Epithelial cell of esophagus (primary cell): ENCODE measurements around the gene PRKG1.
"Not testable (repeated sequence)": the region's sequence is repeated elsewhere in the genome, so short reads cannot be mapped to it uniquely, and the experiment has no call there.

Source experiments
- DNase-seq: peaks from one replicate; pipeline ENCODE4 v3.0.0; 2010; ENCODE audit warnings: low read depth
- H3K4me3 ChIP-seq: 2 replicates; pipeline ENCODE4 v1.5.1; 2011; ENCODE audit warnings: mild to moderate bottlenecking, low read length, control low read depth
- TF ChIP-seq, protein P1 (sequence below): IDR thresholded peaks from 2 replicates; pipeline ENCODE4 v1.5.1; 2011; ENCODE audit warnings: low read depth, mild to moderate bottlenecking, low read length, control low read depth, inconsistent platforms; ENCODE audit not compliant: insufficient read depth; ENCODE audit errors: missing control alignments

Gene PRKG1

DNA sequence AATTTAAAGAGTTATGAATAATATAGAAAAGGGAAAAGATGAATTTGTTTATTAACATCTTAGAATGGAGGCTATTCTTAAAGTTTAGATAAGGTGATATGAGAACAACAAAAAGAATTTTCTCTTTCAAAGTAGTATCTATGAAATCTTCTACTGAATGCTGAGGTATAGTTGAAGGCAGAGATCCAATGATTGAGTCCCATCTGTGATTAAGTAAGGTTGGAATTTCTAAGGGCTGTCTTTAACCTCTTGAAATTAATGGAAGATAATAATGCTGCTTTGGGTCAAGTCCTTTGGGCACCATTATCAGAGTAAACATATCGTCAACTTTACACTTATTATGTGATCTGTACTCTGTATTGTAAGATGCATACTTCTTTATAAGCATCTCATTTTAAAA, 307.9 kb downstream of the PRKG1 start:
- TF ChIP-seq, protein P1, sequence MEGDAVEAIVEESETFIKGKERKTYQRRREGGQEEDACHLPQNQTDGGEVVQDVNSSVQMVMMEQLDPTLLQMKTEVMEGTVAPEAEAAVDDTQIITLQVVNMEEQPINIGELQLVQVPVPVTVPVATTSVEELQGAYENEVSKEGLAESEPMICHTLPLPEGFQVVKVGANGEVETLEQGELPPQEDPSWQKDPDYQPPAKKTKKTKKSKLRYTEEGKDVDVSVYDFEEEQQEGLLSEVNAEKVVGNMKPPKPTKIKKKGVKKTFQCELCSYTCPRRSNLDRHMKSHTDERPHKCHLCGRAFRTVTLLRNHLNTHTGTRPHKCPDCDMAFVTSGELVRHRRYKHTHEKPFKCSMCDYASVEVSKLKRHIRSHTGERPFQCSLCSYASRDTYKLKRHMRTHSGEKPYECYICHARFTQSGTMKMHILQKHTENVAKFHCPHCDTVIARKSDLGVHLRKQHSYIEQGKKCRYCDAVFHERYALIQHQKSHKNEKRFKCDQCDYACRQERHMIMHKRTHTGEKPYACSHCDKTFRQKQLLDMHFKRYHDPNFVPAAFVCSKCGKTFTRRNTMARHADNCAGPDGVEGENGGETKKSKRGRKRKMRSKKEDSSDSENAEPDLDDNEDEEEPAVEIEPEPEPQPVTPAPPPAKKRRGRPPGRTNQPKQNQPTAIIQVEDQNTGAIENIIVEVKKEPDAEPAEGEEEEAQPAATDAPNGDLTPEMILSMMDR, result no peak
- DNase-seq, result peak; percentile 18
- no peak overlapping the region for H3K4me3 ChIP-seq

DNA sequence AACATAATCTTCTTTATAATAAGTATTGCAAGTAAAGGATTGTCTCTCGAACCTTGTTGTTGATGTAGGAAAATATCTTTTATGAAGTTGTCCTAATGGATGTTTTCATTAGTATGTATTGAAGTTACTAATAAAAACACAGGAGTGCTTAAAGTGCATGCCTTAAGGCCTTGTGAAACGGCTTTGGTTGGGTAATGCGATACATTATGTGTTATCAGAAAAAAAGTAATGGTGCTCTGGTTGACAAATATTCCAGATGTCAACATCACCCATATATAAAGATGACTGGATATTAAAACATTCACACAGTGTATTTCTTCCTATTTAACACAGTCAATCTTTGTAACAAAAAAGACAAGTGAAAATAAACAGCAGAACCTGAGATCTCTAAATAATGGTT, 310.7 kb downstream of the PRKG1 start:
- DNase-seq, result peak; percentile 8
- TF ChIP-seq, protein P1, result no peak
- no peak overlapping the region for H3K4me3 ChIP-seq

DNA sequence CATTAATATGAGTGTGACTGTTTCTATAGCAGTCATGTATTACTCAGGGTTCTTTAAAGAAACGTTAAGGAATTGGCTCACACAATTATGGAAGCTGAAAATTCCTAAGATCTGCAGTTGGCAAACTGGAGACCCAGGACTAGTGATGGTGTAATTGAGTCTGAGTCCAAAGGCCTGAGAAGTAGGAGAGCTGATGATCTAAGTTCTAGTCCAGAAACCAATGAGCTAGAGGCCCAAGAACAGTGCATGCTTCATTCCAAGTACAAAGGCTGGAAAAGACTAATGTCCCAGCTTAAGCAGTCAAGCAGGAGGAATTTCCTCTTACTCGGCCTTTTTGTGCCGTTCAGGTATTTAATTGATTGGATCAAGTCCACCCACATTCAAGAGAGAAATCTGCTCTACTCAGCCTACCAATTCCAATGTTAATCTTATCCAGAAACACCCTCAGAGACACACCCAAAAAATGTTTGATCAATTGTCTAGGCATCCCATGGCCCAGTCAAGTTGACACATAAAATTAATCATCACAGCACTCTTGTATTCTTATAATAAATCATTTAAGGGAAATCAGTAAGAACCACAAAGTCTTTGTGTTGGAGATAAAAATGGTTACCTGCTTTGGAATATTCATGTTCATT, 312.1 kb downstream of the PRKG1 start:
- DNase-seq, result peak; percentile 25
- no peak overlapping the region for H3K4me3 ChIP-seq
- TF ChIP-seq, protein P1, result no peak

DNA sequence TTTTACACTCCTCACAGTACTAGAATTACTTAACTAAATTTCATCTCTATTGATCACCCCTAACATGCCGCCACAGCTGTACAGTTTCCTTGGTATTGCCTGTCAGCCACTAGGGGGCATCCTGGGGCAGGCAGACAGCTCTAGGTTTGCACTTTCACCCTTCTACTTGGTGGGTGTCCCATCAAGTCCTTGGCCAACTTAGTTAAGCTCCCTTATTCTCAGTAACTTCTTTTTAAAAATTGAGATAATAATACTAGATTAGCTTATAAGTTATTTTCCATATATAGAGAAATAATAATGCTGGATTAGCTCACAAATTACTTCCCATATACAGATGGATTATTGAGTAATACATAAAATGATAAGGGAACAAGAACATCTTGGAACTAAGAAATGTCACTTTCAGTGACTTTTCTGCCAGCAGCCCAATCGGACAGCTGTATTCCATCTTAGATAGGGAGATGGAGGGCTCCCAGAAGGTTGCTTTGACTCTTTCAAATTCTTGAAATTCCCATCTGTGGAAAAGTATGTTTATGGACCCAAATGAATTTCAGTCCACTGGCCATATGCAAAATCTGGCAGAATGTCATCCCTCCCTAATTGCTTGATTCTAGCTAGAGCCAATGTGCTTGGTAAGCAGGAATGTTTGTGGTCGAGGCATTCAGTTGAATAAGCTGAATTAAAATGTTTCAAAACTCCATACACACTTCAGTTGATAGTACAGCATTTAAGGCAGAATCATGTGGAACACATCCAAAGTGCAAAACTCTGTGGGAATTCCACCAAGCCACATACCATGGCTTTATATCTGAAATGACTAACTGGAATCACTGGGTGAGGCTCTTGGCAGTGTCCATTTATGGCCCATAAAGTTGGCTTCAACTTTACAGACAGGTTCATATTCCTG, 315.4 kb downstream of the PRKG1 start:
- TF ChIP-seq, protein P1, result peak; percentile 86
- peak; percentile 57 for DNase-seq
- no peak overlapping the region for H3K4me3 ChIP-seq

DNA sequence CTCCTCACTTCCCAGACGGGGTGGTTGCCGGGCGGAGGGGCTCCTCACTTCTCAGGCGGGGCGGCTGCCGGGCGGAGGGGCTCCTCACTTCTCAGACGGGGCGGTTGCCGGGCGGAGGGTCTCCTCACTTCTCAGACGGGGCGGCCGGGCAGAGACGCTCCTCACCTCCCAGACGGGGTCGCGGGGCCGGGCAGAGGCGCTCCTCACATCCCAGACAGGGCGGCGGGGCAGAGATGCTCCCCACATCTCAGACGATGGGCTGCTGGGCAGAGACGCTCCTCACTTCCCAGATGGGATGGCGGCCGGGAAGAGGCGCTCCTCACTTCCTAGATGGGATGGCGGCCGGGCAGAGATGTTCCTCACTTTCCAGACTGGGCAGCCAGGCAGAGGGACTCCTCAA, 318.7 kb downstream of the PRKG1 start:
- DNase-seq, H3K4me3 ChIP-seq: not testable (repeated sequence)

DNA sequence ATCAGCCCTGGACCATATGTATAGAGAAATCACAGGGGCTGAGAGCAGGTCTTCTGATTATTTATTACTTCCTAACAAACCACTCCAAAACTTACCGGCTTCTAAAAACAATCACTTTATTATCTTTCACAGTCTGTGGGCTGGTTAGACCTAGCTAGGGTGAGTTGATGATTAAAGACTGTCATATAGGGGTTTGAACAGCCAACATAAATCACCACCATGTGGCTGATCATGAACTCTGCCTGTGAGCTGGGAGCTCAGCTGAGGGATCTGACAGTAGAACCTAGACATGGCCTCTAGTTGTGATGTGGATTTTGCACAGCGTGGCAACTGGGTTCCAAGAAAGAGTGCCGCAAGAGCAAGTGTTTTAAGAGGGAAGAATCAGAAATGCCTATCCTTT, 319.8 kb downstream of the PRKG1 start:
- DNase-seq, result no peak
- no peak overlapping the region for H3K4me3 ChIP-seq
- TF ChIP-seq, protein P1, result no peak

DNA sequence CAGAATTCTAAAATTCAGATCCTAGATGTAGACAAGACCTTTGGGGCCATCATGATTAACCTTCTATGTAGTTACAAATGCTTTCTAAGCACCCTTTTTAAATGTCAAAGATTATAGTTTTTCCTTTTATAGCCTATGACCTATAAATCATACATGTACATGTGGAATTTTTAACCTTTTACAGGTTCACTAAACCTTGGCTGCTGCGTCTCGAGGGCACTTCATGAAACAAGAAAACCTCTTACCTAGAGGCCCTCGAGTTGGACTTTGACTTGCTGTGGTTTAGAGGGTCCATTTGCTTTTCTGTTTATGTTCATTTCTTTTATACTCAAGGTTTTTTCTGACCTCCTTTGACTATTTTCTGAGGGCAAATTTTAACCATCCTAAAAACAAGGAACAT, 323.0 kb downstream of the PRKG1 start:
- H3K4me3 ChIP-seq, result no peak overlapping the region
- DNase-seq, result no peak
- TF ChIP-seq, protein P1, result no peak
